Stomach (tissue), 9 donors: ENCODE data around the gene BUD13. TPM values are rescaled to one million over a fixed set of nuclear protein-coding genes. Genes with fewer than 3 reads are reported as not detected.
A peak's percentile ranks its signal among the peaks of the same experiment; 100 is the strongest.

ENCODE experiments used
- DNase-seq, 2 donors: peaks; one replicate each; pipeline versions ENCODE4 v3.0.0 to v3.0.0-alpha.2; 2013 to 2019
- H3K27ac ChIP-seq, 5 donors: fragments of 200-600 bp in 4 of 5; sonication (generic) in 4 of 5; one replicate each; pipeline ENCODE4 v1.5.1; 2013 to 2019; ENCODE audit warnings: mild to moderate bottlenecking in 1 of 5, moderate library complexity in 1 of 5
- H3K27me3 ChIP-seq, 3 donors: fragments of 200-600 bp; sonication (generic); one replicate each; pipeline ENCODE4 v1.5.1; 2017 to 2019; ENCODE audit warnings: mixed run types in 1 of 3
- H3K36me3 ChIP-seq, 4 donors: fragments of 200-600 bp; sonication (generic); 1 replicate in 3 of 4; 2 replicates in 1 of 4; pipeline ENCODE4 v1.5.1; 2016 to 2019
- H3K4me1 ChIP-seq, 4 donors: fragments of 200-600 bp; sonication (generic); one replicate each; pipeline ENCODE4 v1.5.1; 2016 to 2019
- H3K4me3 ChIP-seq, 4 donors: fragments of 200-600 bp; sonication (generic) in 3 of 4; one replicate each; pipeline ENCODE4 v1.5.1; 2016 to 2019; ENCODE audit warnings: mild to moderate bottlenecking in 1 of 4
- H3K9me3 ChIP-seq, 4 donors: fragments of 200-600 bp; sonication (generic); one replicate each; pipeline ENCODE4 v1.5.1; 2016 to 2019
- CTCF ChIP-seq, 7 experiments: fragments of 450-650 bp in 4 of 7; fragments of 200-600 bp in 3 of 7; sonication (generic) in 3 of 7; IDR thresholded peaks; one replicate each; pipeline ENCODE4 v1.5.1; 2016 to 2019; ENCODE audit warnings: antibody characterized with exemption in 7 of 7, control low read depth in 2 of 7, mild to moderate bottlenecking in 1 of 7
- EP300 ChIP-seq: sonication (generic); formaldehyde crosslinking; IDR thresholded peaks from one replicate; pipeline ENCODE4 v1.6.1; 2017; ENCODE audit warnings: antibody characterized with exemption
- POLR2A ChIP-seq, 4 donors: fragments of 450-650 bp; IDR thresholded peaks; one replicate each; pipeline ENCODE4 v1.6.1; 2016; ENCODE audit warnings: antibody characterized with exemption in 4 of 4, control low read depth in 2 of 4, mild to moderate bottlenecking in 1 of 4, moderate library complexity in 1 of 4
- POLR2AphosphoS5 ChIP-seq, 3 donors: sonication (generic); formaldehyde crosslinking; IDR thresholded peaks; one replicate each; pipeline ENCODE4 v1.6.1; 2016; ENCODE audit warnings: antibody characterized with exemption in 3 of 3
- WGBS, 5 donors: extraction: QIAGEN DNeasy Blood & Tissue Kit in 3 of 5; methylation state at CpG; one replicate each; pipeline versions ENCODE4 v1.1.5 to v1.1.7; 2013 to 2018; 5-methylcytosine and 5-hydroxymethylcytosine counted together
- intact Hi-C: fragments of 100-400 bp; cut with DNase I; formaldehyde crosslinking; loops from one replicate; pipeline ENCODE4 v1.15.1; 2023; ENCODE audit warnings: low total_unique reads
- polyA plus RNA-seq, 3 donors: library from polyadenylated mRNA; stranded (reverse); fragments of 200-250 nt; gene quantifications; one replicate each; pipeline ENCODE4 v1.2.3, GENCODE V29; 2013
- total RNA-seq, 5 donors: library from RNA; depleted of rRNA; stranded (reverse); fragments of >200 nt; gene quantifications; one replicate each; pipeline versions ENCODE4 v1.1.0 to v1.2.3, GENCODE V29; 2014 to 2016
- donor health status: healthy with polysubstance abuse.
- donor health status: Bipolar disorder and iron deficiency.
- donor health status: healthy.

BUD13 gene
- total and polyA plus RNA-seq, 8 donors: 4.1 to 21.7 (median 15.8) TPM

- H3K27me3 ChIP-seq: no peaks in the 10 kb centered on the region
- no peak for TF ChIP-seq EP300
- TF ChIP-seq POLR2A (IDR thresholded peaks at IDR 0.05): no peak
- no peak for TF ChIP-seq CTCF (IDR thresholded peaks at IDR 0.05)
- TF ChIP-seq POLR2AphosphoS5 (IDR thresholded peaks at IDR 0.05): no peak
- H3K4me1 ChIP-seq: peaks cover 4 to 18% (median 8%) of the 10 kb centered on the region in 4 donors
- WGBS, 5 donors: 86 to 98% (median 95%) methylated on average over 4 of the region's 4 CpGs
- intact Hi-C loops: no loop called here
- H3K27ac ChIP-seq: no peak overlapping the region
- H3K36me3 ChIP-seq: no peaks in the 10 kb centered on the region
- H3K4me3 ChIP-seq: no peak overlapping the region
- H3K9me3 ChIP-seq: no peaks in the 10 kb centered on the region
- DNase-seq: peak in 1 of 2 donors; percentile 13
Observed at GRCh38 chr11:116812109-116812508, 39.3 kb upstream of the BUD13 start.

- WGBS, 5 donors: 74 to 90% (median 84%) methylated on average over 3 of the region's 3 CpGs
- no peak overlapping the region for H3K4me3 ChIP-seq
- no peaks in the 10 kb centered on the region for H3K9me3 ChIP-seq
- no peaks in the 10 kb centered on the region for H3K36me3 ChIP-seq
- H3K4me1 ChIP-seq: peaks cover 4 to 18% (median 8%) of the 10 kb centered on the region in 4 donors
- intact Hi-C loops: no loop called here
- TF ChIP-seq CTCF (IDR thresholded peaks at IDR 0.05) (no peak), POLR2AphosphoS5 (IDR thresholded peaks at IDR 0.05) (no peak), POLR2A (IDR thresholded peaks at IDR 0.05) (no peak), EP300 (no peak)
- no peak overlapping the region for H3K27ac ChIP-seq
- DNase-seq: no peak
- H3K27me3 ChIP-seq: no peaks in the 10 kb centered on the region
Observed at GRCh38 chr11:116811194-116811593, 38.4 kb upstream of the BUD13 start.

- Histone ChIP-seq H3K4me1 (peaks cover 4 to 18% (median 8%) of the 10 kb centered on the region in 4 donors), H3K4me3 (no peak overlapping the region), H3K9me3 (no peaks in the 10 kb centered on the region), H3K27me3 (no peaks in the 10 kb centered on the region), H3K27ac (peak overlapping the region; percentile 34 to 84 (median 75)), H3K36me3 (no peaks in the 10 kb centered on the region)
- intact Hi-C loops: no loop called here
- TF ChIP-seq POLR2AphosphoS5 (IDR thresholded peaks at IDR 0.05) (peak in 2 of 3 donors; percentile 59), CTCF (IDR thresholded peaks at IDR 0.05) (no peak)
- 32 to 68% (median 45%) methylated on average over 14 of the region's 14 CpGs for WGBS, 5 donors
- DNase-seq: peak; percentile 72 to 81
Observed at GRCh38 chr11:116808262-116809175, 35.7 kb upstream of the BUD13 start.

- H3K9me3 ChIP-seq: no peaks in the 10 kb centered on the region
- peak in 1 of 2 donors; percentile 21 for DNase-seq
- no peaks in the 10 kb centered on the region for H3K27me3 ChIP-seq
- TF ChIP-seq POLR2A (IDR thresholded peaks at IDR 0.05) (no peak), CTCF (IDR thresholded peaks at IDR 0.05) (no peak), POLR2AphosphoS5 (IDR thresholded peaks at IDR 0.05) (no peak), EP300 (no peak)
- intact Hi-C loops: no loop called here
- 79 to 89% (median 84%) methylated on average over 6 of the region's 6 CpGs for WGBS, 5 donors
- no peak overlapping the region for H3K4me3 ChIP-seq
- H3K4me1 ChIP-seq: peaks cover 4 to 18% (median 8%) of the 10 kb centered on the region in 4 donors
- no peaks in the 10 kb centered on the region for H3K36me3 ChIP-seq
- peak overlapping the region; percentile 34 to 84 (median 75) for H3K27ac ChIP-seq
Observed at GRCh38 chr11:116807601-116808261, 34.9 kb upstream of the BUD13 start.
